HPDE6-E6E7 (cell line): ENCODE measurements around the gene S100A1.
A peak's percentile ranks its signal among the peaks of the same experiment; 100 is the strongest.
"Not testable (repeated sequence)": the region's sequence is repeated elsewhere in the genome, so short reads cannot be mapped to it uniquely, and the experiment has no call there.

Experiments used
- DNase-seq: peaks from one replicate; pipeline ENCODE4 v3.0.0; 2011; ENCODE audit warnings: missing footprints; ENCODE audit errors: extremely low spot score

The S100A1 gene

DNA sequence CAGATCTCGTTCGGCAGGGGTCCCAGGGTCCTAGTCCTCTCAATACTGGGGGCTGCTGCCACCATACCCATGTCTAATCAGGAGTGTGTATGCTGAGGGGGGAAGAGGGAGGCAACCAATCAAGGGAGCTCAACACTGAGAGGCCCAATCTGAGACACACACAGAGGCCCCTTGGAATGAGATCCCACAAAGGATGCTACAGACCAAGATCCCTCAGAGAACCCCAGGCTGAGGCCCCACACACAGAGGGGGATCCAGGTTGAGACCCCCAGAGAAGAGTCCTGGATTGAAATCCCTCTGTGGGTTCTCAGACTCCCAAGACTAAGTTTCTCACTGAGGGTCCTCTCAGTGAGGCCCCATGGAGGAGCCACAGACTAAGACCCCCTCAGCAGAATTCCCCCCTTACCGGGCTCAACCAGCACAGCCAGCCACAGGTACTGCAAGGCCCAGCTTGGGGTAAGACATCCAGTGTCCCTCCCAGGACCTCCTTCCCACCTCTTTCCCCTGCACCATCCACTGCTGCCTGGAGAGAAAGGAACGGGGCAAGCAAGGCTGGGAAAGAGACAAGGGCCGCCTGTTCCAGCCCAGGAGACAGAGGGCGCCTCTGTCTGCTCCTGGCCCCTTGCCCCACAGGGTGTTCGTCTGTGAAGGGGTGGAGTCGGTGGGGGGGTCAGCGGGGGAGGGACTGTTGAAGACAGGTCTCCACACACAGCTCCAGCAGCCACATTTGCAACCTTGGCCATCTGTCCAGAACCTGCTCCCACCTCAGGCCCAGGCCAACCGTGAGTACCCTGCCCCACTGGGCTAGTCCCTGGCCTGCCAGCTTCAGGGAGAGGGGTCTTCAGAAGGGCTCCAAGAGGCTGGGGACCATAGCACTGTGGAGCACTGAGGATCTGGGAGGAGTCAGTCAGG lies at the start of gene S100A1:
S100A1 (plus strand) TSS at position 720 of the 912 bp plus-strand sequence. CDS start 2,088 bp downstream, outside the sequence.
- no peak for DNase-seq

DNA sequence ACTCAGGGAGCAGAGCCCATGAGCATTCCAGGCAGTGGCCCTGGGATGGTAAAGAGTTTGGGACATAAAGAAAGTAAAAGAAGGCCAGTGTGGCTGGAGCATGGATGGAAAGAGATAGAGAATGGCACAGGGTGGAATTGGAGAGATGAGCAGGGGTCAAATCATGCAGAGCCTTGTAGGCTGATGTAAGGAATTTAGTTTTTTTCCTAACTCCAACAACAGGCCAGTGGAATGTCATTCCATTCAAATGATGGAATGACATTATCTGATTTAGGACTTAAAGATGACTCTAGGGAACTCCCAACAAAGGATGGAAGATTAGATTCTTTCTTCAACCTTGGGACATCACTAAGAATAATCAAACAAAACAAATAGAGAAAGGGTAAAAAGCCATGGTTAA lies 49.7 kb upstream of the S100A1 start:
- no peak for DNase-seq

DNA sequence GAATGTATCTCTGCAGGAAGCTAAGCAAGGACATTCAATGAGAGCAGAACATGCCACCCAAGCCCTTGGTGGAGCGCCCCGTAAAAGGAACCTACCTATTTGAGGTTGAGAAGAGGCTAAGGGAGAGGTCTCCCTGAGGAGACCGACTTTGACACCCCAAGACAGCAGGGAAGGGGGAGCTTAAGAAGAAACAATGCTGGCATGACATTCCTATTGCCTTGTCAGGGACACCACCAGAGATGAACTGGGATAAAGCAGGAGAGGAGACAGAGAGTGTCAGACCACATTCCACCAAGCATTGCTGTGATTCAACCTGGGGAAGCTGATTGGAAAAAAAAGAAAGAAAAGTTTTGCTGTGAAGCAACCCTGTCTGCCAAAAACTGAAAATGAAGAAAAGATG lies 49.3 kb upstream of the S100A1 start:
- DNase-seq = no peak

DNA sequence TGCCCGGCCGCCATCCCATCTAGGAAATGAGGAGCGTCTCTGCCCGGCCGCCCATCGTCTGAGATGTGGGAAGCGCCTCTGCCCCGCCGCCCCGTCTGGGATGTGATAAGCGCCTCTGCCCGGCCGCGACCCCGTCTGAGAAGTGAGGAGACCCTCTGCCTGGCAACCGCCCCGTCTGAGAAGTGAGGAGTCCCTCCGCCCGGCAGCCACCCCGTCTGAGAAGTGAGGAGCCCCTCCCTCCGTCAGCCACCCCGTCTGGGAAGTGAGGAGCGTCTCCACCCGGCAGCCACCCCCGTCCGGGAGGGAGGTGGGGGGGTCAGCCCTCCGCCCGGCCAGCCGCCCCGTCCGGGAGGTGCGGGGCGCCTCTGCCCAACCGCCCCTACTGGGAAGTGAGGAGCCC lies 45.4 kb upstream of the S100A1 start:
- DNase-seq = not testable (repeated sequence)

DNA sequence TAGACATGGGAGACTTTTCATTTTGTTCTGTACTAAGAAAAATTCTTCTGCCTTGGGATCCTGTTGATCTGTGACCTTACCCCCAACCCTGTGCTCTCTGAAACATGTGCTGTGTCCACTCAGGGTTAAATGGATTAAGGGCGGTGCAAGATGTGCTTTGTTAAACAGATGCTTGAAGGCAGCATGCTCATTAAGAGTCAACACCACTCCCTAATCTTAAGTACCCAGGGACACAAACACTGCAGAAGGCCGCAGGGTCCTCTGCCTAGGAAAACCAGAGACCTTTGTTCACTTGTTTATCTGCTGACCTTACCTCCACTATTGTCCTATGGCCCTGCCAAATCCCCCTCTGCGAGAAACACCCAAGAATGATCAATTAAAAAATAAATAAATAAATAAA lies 44.7 kb upstream of the S100A1 start:
- DNase-seq = not testable (repeated sequence)

DNA sequence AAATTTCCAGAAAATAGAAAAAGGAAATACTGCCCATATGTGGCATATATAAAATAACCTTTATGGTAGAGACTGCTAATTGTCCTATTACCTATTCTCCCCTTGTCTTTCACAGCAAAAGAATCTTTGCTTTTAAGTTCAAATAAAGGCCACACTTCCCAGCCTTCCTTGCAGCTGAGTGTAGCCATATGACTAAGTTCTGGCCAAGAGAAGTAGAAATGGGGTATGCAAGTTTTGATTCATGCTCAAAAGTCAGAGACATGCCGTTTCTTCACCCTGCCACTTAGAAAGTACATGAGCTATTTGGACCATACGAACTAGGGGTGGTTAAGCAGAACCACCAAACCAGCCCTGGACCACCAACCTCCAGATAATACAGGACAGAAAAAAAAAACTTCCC lies 44.3 kb upstream of the S100A1 start:
- DNase-seq = no peak

DNA sequence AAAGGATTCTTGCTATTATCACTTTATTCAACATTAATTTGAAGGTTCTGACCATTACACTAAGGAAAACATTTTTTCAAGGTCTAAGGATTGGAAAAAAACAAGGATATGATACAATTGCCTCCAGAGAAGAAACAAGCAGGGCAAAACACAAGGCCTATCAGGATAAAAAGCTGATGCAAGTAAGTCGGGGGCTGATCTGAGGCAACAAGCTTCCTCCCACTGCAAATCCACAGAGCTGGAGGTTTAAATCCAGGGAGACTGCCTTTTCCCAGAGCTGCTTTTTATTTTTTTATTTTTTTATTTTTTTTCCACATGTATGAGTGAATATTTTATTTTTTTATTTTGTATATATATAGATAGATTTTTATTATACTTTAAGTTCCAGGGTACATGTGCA lies 43.2 kb upstream of the S100A1 start:
- no peak for DNase-seq

DNA sequence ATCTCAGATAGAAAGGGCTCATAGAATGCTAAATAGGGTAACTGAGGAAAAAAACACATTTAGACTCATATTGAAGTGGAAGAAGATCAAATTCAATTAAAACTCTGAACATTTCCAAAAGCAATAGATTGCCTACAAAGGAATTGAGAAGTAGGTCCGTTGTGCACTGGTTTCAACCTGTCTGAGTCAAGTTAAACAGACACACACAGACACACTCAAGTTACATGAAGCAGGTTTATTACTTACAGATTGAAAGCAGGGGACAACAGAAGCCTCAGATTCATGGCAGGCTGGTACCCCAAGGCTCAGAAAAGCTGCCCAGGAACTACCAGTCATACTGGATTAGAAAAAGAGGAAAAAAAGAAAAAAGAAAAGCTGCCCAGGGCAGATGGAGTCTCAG lies 41.9 kb upstream of the S100A1 start:
- DNase-seq = no peak

DNA sequence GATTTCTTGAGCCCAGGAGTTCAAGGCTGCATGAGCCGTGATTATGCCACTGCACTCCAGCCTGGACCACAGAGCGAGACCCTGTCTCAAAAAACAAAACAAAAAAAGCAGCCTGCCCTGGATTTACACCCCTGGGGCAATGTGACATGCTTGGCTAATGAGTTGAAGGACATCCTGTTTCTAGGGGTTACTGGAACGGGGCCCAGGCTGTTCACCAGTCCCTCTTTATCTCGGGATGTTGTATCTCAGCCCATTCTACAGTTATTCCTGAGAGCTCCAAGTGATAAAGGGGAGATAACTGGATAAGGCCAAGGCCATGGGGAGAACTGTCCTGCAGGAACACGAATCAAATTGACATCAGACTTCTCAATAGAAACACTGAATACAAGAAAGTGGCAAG lies 40.9 kb upstream of the S100A1 start:
- DNase-seq = no peak

DNA sequence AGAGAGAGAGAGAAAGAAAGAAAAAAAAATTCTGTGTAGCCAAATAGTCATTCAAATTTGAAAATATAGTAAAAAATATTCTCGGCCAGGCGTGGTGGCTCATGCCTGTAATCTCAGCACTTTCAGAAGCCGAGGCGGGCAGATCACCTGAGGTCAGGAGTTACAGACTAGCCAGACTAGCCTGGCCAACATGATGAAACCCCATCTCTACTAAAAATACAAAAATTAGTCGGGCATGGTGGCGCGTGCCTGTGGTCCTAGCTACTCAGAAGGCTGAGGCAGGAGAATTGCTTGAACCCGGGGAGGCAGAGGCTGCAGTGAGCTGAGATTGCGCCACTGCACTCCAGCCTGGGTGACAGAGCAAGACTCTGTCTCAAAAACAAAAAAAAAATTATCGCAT lies 40.2 kb upstream of the S100A1 start:
- not testable (repeated sequence) for DNase-seq

DNA sequence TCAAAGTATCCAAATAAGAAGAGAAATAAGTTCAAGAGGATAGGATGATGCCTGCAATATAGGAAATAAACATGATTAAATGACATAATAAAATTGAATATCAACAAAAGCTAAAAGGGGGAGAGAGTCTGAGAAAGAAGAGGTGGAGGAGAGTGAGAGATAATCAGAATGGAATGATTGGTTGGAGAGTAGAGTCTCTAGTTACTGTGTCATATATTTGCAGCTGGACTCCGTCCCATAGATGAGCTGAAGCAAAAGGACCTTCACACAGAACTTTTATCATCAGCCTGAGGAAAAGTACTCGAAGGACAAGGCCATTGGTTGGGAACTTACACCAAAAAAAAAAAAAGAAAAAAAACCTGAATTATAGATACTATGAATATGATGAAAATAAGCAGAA lies 39.8 kb upstream of the S100A1 start:
- no peak for DNase-seq

DNA sequence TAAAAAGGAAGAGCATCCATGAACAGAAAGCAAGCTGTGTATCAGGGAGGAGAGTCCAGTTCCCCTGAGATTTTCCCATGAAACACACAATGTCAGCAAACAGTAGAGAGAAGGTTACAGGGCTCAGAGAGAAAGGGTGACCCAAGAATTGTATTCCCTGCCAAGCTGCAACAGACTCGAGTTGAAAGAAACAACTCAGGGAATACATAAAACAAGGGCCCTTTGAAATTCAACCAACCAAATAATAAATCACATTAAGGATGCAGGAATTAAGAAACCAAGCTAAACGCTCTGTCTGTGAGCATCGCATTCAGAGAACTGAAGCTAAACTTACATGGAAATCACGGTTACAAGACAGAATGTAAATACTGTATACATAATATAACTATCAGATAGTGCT lies 35.5 kb upstream of the S100A1 start:
- no peak for DNase-seq

DNA sequence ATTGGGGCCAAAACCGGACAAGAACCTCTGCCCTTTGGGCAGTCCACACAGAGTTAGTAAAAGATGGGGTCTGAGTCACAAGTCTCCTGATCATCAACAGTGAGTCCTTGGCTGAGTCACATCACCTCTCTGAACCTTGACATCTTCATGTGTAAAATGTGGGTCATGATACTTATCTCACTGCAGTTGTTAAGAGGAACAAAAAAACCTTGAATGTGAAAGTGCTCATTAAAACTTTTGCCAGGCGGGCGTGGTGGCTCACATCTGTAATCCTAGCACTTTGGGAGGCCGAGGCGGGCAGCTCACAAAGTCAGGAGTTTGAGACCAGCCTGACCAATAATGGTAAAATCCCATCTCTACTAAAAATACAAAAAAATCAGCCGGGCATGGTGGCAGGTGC lies 31.0 kb upstream of the S100A1 start:
- no peak for DNase-seq

DNA sequence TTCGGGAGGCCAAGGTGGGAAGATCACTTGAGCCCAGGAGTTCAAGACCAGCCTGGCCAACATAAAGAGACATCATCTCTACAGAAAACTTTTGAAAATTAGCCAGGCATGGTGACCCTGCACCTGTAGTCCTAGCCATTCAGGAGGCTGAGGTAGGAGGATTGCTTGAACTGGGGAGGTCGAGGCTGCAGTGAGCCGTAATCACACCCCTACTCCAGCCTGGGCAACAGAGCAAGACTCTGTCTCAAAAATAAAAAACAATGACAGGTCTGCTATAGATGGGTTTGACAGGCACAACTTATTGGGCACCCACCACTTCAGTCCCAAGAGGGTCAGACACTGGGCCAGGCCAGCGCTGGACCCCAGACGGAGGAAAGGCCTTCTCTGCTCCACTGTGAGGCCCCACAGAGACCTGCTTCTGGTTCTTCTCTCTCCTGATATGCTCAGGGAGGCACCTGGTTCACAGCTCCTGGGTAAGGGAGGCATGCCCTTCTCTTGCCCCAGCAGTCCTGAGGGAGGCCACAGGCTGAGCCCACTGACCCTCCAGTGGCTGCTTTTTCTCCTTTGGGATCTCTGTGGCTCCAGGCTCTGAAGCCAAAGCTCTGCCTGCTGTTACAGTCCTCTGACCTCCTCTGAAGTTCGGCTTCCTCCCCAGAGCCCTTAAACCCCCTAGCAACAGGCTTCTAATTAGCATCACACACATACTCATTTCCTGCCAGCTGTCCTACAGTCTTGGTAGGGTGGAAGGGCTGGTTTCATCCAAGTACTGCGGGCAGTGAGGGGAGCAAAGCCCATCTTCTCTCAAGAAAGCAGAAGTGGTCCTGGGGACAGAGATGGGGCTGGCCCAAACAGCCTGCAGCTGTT lies 29.7 kb upstream of the S100A1 start:
- DNase-seq = no peak

DNA sequence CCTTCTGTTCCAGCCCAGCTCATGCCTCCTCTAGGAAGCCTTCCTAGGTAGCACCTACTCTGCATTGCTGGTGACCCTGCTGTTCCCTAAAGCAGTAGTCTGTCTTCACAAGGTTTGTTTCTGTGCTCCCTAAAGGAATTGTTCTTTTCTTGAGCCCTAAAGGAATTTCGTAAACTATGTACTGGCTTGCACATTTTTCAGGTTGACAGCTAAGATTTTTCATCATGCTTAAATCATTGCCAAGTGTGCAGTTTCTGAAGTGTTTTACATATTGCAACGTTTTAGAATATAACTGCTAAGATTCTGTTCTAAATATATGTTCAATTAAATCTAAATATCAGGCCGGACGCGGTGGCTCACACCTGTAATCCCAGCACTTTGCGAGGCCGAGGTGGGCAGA lies 28.4 kb upstream of the S100A1 start:
- DNase-seq = no peak

DNA sequence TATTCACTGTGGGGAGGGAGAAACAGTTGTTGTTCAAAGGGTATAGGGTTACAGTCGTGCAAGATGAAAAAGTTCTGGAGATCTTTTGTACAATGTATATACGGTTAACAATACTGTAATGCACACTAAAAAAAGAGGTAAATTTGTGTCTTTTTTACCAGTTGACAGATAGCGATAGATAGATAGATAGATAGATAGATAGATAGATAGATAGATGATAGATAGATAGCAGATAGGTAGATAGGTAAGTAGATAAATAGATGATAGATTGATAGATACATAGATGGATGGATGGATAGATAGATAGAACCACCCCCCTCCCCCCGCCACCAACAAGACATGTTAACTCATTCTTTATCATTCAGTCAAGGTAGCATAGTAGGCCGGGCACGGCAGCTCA lies 25.5 kb upstream of the S100A1 start:
- no peak for DNase-seq

DNA sequence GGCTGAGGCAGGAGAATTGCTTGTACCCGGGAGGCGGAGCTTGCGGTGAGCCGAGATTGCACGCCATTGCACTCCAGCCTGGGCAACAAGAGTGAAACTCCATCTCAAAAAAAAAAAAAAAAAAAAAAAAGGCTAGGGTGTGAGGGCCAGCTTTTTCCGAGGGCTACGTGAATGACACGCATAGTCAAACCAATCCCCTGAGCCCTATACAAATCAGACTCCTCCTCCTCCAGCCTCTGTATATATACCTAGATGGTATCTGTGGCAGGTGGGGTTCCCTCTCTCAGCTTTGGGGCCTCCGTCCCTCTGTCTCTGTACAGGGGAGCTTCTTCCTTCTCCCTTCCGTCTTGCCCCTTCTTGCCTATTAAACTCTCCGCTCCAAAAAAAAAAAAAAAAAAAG lies 22.0 kb upstream of the S100A1 start:
- DNase-seq = no peak

DNA sequence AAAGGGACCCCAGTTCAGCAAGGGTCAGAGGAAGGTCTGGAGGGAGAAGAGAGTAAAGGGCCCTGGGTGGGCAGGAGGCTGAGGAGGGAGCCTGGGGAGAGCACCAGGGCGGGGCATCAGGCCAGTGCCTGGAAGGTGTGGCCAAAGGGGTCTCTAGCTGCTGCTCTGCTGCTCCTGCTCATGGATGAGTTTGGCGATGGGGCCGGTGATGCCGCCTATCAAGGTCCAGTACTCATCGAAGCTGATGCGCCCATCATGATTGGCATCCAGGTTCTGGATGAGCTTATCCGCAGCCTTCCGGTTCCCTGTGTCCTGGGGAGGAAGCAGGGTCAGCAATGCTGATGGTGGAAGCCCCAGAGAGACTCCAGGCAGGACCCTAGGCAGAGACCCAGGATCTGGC lies 20.9 kb upstream of the S100A1 start:
- DNase-seq = no peak

DNA sequence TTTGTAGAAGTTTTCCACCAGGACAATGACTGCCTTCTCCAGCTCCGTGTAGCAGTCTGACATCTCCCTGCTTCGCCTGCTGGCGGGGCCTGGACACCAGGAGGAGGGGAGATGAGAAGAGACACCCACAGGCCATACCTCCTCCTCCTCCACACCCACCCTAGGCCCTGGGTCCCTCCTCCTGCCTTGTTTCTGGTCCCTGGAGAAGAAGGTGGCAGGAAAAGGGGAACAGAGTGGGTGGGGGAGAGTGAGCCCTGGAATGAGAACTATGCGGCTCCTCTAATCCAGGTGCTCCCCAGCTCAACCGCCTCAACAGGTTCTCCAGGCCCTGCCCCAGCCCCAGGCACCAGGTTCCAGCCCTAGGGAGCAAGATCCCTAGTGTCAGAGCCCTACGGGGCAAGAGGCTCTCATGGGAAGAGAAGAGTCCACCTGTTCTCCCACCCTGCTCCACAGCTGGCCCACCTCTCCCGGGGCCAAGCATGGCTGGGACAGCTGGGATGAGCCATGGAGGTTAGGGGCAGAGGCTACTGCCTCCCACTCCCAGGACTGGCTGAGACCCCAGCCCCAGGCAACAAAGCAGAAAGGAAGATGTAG lies 20.0 kb upstream of the S100A1 start:
- no peak for DNase-seq

DNA sequence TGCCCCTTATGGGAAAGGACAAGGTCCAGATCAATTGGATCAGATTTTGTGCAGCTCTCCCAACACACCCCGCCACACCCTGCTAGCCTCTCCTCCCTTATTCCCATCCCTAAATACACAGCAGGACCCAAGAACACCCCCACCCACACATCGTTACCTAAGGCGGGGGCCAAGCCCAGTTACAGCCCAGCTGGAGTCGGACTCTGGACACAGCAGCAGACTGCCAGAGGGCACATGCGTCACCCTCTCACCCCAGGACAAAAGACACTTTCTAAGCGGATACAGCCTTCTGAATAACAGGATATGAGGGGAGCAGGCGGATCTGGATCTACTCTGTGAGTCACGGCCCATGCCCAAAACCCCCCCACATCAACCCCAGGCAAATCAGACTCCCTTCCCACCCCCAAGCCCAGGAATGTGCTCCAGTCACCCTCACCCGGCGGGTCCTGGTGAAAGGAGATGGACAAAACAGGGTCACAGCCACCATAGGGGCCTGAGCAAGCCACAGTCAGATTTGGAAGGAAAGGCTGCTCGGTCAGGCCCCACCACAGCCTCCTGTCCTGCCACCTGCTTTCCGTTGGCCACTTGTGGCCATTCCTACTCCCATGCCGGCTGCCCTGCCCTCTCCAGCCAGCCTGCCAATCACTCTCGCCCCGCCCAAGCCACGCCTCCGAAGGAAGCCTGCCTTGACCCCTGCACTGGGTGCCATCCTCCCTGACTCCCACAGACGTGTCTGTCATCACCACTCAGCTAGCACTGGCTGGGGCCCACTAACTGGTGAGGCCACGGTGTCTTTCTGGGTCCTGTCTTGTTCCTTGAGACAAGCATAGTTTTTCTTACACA lies 19.3 kb upstream of the S100A1 start:
- DNase-seq = peak; percentile 92

DNA sequence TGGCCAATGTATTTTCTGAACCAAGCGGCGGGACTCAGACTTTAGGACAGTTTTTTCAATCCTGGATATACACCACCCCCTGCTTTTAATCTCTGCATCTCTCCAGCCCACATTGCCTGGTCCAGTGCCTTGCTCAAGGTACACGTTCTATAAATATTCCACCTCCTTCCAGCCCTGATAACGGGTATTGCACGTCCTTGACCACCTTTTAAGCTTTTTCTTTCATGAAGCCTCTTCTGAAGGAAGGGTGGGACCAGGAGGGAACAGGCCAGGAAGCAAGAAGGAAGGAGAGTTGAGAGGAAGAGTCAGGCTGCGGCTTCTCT lies 18.7 kb upstream of the S100A1 start:
- no peak for DNase-seq

DNA sequence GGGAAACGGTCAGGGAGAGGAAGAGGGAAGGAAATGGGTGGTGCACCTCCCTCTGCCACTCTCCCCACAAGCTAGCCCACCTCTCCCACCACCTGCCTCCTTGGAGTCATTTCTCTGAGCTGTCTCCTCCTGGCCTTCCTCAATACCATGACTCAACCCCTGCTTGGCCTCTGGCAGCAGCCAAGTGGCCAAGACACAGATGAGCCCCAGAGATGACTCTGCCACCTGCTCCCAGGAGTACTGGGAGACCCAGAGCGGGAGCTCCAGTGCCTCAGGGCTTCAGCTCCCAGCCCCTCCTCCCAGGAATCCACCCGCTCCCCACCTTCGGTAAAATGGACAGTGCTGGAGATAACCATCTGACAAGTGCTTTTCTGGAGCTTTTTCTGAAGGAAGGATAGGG lies 17.9 kb upstream of the S100A1 start:
- no peak for DNase-seq
